ENCODE results near the gene NDUFA11.

NDUFA11 gene

DNA sequence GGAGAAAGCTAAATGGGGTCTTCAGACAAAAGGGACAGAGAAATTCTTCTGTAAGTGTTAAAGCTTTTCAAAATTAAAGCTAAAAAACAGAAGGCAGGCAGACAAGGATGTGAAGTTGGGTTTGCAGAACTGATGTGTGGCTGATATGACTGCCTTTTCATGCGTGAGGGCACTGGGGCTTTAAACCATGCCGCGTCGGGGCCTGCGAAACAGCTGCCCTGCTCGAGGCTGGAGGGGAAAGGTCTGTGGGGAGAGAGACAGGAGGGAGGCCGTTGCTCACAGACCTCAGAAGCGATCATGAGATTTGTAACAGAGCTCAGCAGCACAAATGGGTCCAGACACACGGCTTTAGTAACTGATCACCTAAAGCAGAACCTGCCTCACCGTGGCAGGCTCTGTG is 34.0 kb upstream of the NDUFA11 start:
- H3K36me3 Mint-ChIP-seq (ENCODE audit: low read depth), result peaks cover 24% of the 10 kb centered on the region
- H3K27ac Mint-ChIP-seq, result no peak overlapping the region
- no peak overlapping the region for H3K4me3 Mint-ChIP-seq
- no peaks in the 10 kb centered on the region for H3K4me1 Mint-ChIP-seq (ENCODE audit: low read depth)
- no peak for DNase-seq (ENCODE audit: low spot score)
- H3K27me3 Mint-ChIP-seq (ENCODE audit: low read depth), result no peaks in the 10 kb centered on the region
- H3K9me3 Mint-ChIP-seq, result no peaks in the 10 kb centered on the region

DNA sequence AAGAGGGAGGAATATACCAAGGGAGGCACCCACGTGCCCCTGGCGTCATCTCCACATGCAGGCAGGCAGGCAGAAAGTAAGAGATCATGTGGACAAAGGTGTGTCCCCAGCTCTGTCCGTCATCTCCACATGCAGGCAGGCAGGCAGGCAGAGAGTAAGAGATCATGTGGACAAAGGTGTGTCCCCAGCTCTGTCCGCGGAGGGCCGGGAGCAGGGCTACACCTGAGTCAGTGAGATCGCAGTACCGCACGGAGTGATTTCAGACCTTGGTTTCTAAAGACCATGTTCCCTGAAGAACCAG is 32.7 kb upstream of the NDUFA11 start:
- no peaks in the 10 kb centered on the region for H3K9me3 Mint-ChIP-seq
- no peaks in the 10 kb centered on the region for H3K4me1 Mint-ChIP-seq (ENCODE audit: low read depth)
- no peak for DNase-seq (ENCODE audit: low spot score)
- no peak overlapping the region for H3K4me3 Mint-ChIP-seq
- H3K27ac Mint-ChIP-seq, result no peak overlapping the region
- H3K27me3 Mint-ChIP-seq (ENCODE audit: low read depth), result no peaks in the 10 kb centered on the region
- H3K36me3 Mint-ChIP-seq (ENCODE audit: low read depth), result peaks cover 19% of the 10 kb centered on the region

- Mint-ChIP-seq H3K27ac (no peak overlapping the region), H3K4me1 (ENCODE audit: low read depth) (no peaks in the 10 kb centered on the region), H3K27me3 (ENCODE audit: low read depth) (no peaks in the 10 kb centered on the region), H3K9me3 (no peaks in the 10 kb centered on the region), H3K36me3 (ENCODE audit: low read depth) (peaks cover 21% of the 10 kb centered on the region), H3K4me3 (no peak overlapping the region)
- DNase-seq (ENCODE audit: low spot score), result no peak
Observed at GRCh38 chr19:5935473-5936291, 32.1 kb upstream of the NDUFA11 start.

DNA sequence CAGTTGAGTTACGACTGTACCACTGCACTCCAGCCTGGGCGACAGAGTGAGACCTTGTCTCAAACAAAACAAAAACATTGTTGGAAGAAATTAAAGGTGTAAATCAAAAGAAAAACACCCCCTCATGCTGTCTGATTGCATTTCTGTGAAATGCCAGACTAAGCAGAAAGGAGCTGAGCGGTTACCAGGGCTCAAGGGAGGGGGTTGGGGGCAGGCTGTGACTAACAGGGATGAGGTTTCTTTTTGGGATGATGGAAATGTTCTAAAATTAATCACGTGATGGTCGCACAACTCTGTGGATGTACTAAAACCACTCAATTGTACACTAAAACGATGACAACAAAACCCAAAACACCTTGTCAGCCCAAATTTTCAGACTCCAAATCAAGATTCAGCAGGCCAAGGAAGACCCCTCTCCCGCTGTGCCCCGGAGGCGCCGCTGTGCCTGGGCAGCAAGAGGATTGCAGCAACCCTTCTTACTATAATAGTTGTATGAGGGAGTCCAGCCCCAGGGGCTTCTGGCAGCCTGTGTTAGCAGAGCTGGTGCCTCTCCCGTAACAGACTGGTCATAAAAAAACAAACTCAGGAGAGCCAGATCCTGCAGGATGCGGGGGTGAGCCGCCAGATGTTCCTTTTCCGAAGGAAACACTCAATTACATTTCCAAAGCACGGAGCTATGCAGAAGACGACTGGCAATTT is 31.3 kb upstream of the NDUFA11 start:
- DNase-seq (ENCODE audit: low spot score), result no peak
- Mint-ChIP-seq H3K9me3 (no peaks in the 10 kb centered on the region), H3K4me1 (ENCODE audit: low read depth) (no peaks in the 10 kb centered on the region), H3K27ac (no peak overlapping the region), H3K27me3 (ENCODE audit: low read depth) (no peaks in the 10 kb centered on the region), H3K36me3 (ENCODE audit: low read depth) (peaks cover 19% of the 10 kb centered on the region), H3K4me3 (no peak overlapping the region)

GRCh38 chr19:5934069-5934401 is 30.4 kb upstream of the NDUFA11 start:
- no peak overlapping the region for H3K27ac Mint-ChIP-seq

GRCh38 chr19:5933391-5934068 is 29.9 kb upstream of the NDUFA11 start:
- Mint-ChIP-seq H3K27me3 (ENCODE audit: low read depth) (no peaks in the 10 kb centered on the region), H3K9me3 (no peaks in the 10 kb centered on the region), H3K4me3 (no peak overlapping the region), H3K27ac (no peak overlapping the region), H3K36me3 (ENCODE audit: low read depth) (peaks cover 16% of the 10 kb centered on the region), H3K4me1 (ENCODE audit: low read depth) (no peaks in the 10 kb centered on the region)
- DNase-seq (ENCODE audit: low spot score), result no peak

More at GRCh38 chr19:5934069-5934401, 30.4 kb upstream of the NDUFA11 start:
- no peaks in the 10 kb centered on the region for H3K9me3 Mint-ChIP-seq
- no peaks in the 10 kb centered on the region for H3K4me1 Mint-ChIP-seq (ENCODE audit: low read depth)
- H3K4me3 Mint-ChIP-seq, result no peak overlapping the region
- DNase-seq (ENCODE audit: low spot score), result no peak
- H3K36me3 Mint-ChIP-seq (ENCODE audit: low read depth), result peaks cover 14% of the 10 kb centered on the region
- no peaks in the 10 kb centered on the region for H3K27me3 Mint-ChIP-seq (ENCODE audit: low read depth)

DNA sequence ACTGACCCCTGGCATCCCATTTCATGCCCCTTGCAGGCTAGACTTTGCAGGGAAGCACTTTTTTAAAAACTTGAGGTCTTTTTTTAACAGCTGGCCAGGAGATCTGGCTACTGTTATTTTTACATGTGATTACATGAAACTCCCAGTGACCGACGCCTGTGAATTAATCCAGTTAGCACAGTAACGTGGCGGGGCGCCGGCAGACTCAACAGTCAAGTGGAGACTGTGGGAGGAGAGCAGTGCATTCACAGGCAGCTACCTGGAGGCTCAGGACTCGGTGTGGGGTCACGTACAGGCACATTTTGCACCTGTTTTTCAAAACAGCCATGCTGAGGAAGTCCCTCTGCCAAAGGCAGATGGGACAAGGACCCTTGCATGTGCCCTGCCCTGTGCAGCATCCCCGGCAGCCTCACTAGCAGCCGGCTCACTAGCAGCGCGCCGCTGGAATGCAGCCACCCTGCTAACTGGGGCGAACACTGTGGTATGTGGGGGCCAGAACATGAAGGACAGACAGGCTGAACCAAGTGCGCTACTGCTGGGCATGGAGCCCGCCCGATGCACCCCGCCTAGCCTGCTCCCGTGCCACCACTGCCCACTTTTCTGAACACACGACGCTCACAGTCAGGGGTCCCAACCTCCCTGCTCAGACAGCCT is 29.1 kb upstream of the NDUFA11 start:
- H3K4me3 Mint-ChIP-seq, result no peak overlapping the region
- DNase-seq (ENCODE audit: low spot score), result no peak
- H3K36me3 Mint-ChIP-seq (ENCODE audit: low read depth), result peaks cover 24% of the 10 kb centered on the region
- H3K9me3 Mint-ChIP-seq, result no peaks in the 10 kb centered on the region
- no peaks in the 10 kb centered on the region for H3K4me1 Mint-ChIP-seq (ENCODE audit: low read depth)
- no peak overlapping the region for H3K27ac Mint-ChIP-seq
- no peaks in the 10 kb centered on the region for H3K27me3 Mint-ChIP-seq (ENCODE audit: low read depth)

DNA sequence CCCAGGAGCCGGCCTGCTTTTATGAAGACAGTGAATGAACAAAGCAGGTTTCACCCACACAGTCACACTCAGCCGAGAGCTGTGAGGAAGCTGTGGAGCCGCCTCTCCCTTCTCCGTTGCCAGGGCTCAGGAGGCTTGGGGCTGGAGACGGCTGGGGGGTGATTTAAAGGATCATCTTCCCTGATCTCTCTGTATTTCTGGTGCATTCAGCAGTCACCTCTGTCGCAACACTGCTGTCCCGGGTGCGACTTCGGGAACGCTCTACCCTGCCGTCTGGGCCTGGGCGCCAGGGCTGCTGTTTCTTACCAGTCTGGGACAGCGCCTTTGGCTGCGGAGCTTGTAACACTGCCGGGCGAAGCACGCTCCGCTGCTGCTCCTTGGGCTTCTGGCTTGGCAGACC is 28.6 kb upstream of the NDUFA11 start:
- no peak overlapping the region for H3K4me3 Mint-ChIP-seq
- H3K36me3 Mint-ChIP-seq (ENCODE audit: low read depth), result peaks cover 24% of the 10 kb centered on the region
- H3K27ac Mint-ChIP-seq, result no peak overlapping the region

DNA sequence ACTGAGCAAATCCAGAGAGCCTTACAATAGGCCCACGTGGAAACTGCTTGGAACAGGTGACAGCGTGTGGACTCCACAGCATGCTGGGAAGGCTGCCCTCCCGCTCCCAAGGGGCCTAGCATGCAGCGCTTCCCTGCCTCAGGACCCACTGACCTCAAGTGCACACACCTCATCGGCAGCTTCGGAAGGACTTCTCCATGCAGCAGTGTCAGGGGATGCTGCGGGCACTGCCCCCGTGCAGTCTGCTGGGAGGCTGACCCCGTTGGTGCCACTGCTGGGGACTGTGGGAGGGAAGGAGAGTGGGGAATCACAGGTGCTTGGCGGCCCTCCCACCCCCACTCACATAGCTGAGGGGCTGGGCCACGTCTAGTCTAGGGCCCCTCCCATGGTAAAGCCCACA is 27.7 kb upstream of the NDUFA11 start:
- Mint-ChIP-seq H3K27ac (no peak overlapping the region), H3K4me1 (ENCODE audit: low read depth) (no peaks in the 10 kb centered on the region), H3K27me3 (ENCODE audit: low read depth) (no peaks in the 10 kb centered on the region), H3K4me3 (no peak overlapping the region), H3K36me3 (ENCODE audit: low read depth) (peaks cover 26% of the 10 kb centered on the region), H3K9me3 (no peaks in the 10 kb centered on the region)
- DNase-seq (ENCODE audit: low spot score), result no peak

More for the DNA sequence above, 28.6 kb upstream of the NDUFA11 start:
- H3K4me1 Mint-ChIP-seq (ENCODE audit: low read depth), result no peaks in the 10 kb centered on the region
- no peaks in the 10 kb centered on the region for H3K9me3 Mint-ChIP-seq
- no peaks in the 10 kb centered on the region for H3K27me3 Mint-ChIP-seq (ENCODE audit: low read depth)
- no peak for DNase-seq (ENCODE audit: low spot score)

DNA sequence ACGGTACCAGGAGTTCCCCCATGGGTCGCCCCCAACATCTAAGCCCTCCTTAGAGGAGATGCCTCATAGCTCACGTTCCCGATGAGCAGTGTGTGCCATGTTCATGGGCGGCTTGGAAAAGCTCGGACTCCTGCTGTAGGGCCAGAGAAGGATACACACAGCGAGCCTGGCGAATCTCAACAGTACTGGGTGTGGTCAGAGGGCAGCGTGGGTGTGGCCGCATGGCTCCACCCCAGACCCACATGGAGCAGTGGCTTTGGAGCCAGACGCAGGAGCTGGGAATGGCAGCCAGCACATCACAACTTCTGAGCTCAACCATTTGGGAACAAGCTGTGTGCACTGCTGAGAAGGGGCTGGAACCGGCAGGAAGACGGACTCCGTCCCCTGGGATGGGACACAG is 26.0 kb upstream of the NDUFA11 start:
- no peaks in the 10 kb centered on the region for H3K4me1 Mint-ChIP-seq (ENCODE audit: low read depth)
- no peak for DNase-seq (ENCODE audit: low spot score)
- H3K27me3 Mint-ChIP-seq (ENCODE audit: low read depth), result no peaks in the 10 kb centered on the region
- no peak overlapping the region for H3K27ac Mint-ChIP-seq
- H3K36me3 Mint-ChIP-seq (ENCODE audit: low read depth), result peaks cover 26% of the 10 kb centered on the region
- no peak overlapping the region for H3K4me3 Mint-ChIP-seq
- H3K9me3 Mint-ChIP-seq, result no peaks in the 10 kb centered on the region

GRCh38 chr19:5929179-5929578 is 25.6 kb upstream of the NDUFA11 start:
- no peak overlapping the region for H3K4me3 Mint-ChIP-seq
- peaks cover 28% of the 10 kb centered on the region for H3K36me3 Mint-ChIP-seq (ENCODE audit: low read depth)
- H3K27ac Mint-ChIP-seq, result no peak overlapping the region
- no peaks in the 10 kb centered on the region for H3K9me3 Mint-ChIP-seq
- no peak for DNase-seq (ENCODE audit: low spot score)
- H3K27me3 Mint-ChIP-seq (ENCODE audit: low read depth), result no peaks in the 10 kb centered on the region
- H3K4me1 Mint-ChIP-seq (ENCODE audit: low read depth), result no peaks in the 10 kb centered on the region

- H3K36me3 Mint-ChIP-seq (ENCODE audit: low read depth), result peaks cover 31% of the 10 kb centered on the region
- no peak overlapping the region for H3K27ac Mint-ChIP-seq
- DNase-seq (ENCODE audit: low spot score), result no peak
- H3K4me1 Mint-ChIP-seq (ENCODE audit: low read depth), result no peaks in the 10 kb centered on the region
- H3K4me3 Mint-ChIP-seq, result no peak overlapping the region
- H3K27me3 Mint-ChIP-seq (ENCODE audit: low read depth), result no peaks in the 10 kb centered on the region
- no peaks in the 10 kb centered on the region for H3K9me3 Mint-ChIP-seq
Observed at GRCh38 chr19:5927441-5927821, 23.8 kb upstream of the NDUFA11 start.

GRCh38 chr19:5926641-5927440 is 23.3 kb upstream of the NDUFA11 start:
- Mint-ChIP-seq H3K27ac (no peak overlapping the region), H3K27me3 (ENCODE audit: low read depth) (no peaks in the 10 kb centered on the region), H3K4me3 (no peak overlapping the region), H3K36me3 (ENCODE audit: low read depth) (peaks cover 34% of the 10 kb centered on the region), H3K9me3 (no peaks in the 10 kb centered on the region), H3K4me1 (ENCODE audit: low read depth) (no peaks in the 10 kb centered on the region)
- no peak for DNase-seq (ENCODE audit: low spot score)
